HTERT RPE-1 (cell line): ENCODE measurements around the gene ZFHX3.

Experiments used
- in situ Hi-C: fragments of 300-500 bp; cut with MboI; formaldehyde crosslinking; loops from 4 replicates; pipeline ENCODE4 v1.14.3; 2020; ENCODE audit warnings: low sequenced_read_pairs

Gene ZFHX3

DNA sequence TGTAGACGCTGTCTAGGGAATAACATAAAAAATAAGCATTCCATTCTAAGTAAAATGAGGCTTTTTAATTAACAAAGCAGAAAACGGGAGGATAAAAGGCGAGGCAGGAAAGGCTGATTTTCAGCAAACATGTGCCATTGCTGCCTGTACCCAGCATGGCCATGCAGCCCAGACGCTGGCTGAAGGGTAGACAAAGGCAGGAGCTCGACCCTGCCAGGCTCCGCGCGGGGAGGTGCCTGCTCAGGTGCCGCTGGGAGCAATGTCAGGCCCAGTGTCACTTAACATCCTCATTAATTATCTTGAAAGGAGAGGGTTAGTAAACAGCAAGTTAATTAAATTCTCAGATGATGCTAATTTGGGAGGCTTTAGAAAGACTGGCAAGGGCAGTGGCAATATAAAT, 136.0 kb downstream of the ZFHX3 start:
- in situ Hi-C loops, result no loop called here

DNA sequence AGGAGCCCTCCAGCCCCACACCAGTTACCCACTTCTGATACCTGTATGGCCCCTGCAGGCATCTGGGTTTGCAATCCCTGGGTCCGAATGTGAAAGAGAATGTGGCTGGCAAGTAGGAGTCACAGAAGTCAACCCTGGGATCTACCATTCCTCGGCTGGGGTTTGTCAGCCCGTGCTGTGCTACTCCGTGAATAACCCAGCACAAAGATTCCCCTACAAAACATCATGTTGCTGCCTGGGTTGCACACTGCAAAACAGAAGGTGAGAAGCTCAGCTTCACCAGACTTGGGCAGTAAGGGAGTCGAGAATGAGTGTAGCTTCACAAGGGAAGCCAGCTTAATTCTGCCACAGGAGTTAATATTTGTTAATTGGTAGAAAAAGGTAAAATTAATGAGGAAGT, 137.1 kb downstream of the ZFHX3 start:
- in situ Hi-C loops, result no loop called here

DNA sequence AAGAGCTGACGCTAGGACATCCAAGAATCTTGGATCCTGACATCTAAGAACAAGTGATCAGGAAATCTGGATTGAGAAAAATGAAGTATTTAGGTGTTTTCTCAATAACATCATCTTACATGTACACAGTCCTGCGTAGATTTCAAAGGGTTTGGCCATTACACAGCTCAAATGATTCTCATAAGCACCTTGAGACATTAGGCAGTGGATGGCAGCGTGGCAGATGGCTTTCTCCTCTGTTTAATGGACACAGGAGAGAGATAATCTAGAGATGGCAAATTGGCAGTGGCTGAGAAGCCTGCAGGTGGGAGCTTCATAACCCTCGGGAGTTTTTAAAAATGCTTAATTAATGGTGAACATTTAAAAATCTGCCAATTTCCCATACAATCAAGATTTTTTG, 137.5 kb downstream of the ZFHX3 start:
- in situ Hi-C loops, result no loop called here

DNA sequence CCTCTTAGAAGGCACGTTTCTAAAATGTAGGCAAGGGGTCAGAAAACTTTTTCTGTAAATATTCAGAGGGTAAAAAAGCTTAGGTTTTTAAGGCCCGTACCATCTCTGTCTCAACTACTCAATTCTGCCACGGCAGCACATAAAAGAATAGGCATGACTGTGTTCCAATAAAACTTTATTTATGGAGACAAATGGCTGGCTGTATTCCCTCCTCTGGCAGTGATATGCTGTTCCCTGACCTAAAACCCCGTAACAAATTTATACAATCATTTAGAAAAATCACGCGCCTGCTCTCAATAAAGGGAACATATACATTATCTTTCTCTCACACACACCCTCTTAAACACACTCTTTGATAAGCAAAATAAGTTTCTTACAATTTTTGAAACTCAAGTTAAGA, 138.7 kb downstream of the ZFHX3 start:
- in situ Hi-C loops, result no loop called here

DNA sequence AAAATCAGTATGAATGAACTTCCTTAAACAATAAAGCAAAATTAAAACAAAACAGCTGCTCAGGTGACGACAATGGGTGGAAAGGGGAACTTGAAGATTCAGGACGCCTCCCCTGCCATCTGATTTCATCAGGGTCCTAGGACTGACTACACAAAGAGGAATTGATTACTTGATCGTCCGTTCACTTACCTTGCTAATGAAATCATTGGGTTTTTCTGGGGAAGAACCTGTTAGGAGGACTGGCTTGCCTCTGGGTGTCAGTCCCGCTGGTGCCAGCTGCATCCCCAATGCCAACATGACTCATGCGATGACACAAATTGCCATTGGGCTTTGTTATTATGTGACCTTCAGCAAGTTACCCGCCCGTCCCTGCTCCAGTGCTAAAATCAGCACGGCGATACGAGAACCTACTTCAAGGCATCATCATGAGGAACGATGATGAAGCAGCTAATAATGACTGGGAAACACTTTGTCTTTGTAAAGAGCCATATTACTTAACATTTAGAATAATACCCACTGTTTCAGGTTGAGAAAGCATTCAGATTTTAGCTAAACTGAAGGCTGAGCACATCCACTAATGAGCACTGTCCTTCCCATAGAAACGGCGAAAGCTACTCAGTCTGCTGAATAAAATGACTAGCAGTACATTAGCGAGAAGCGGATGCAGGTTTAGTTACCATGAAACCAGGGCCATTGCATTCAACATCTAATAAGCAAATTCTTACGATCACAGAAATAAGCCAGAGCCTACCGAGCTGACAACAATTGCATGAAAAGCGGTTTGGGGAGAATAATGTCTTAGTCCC, 139.4 kb downstream of the ZFHX3 start:
- in situ Hi-C loops, result no loop called here

DNA sequence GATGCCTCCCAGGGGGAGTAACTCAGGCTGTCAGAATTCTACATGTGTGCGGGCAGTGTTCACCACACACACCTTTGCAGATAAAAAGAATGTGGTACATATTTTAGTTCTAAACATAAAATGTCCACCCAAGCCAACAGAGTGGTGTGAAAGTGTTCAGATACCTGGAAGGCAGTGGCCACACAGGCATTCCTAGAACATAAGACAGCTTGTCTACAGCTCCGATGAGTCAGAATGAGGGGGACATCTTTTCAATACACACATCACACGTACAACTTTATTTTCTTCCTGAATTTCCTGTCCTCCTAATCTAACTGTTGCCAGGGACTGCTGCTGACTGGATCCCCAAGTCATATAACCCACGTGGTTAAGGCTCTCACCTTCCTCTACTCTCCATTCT, 142.3 kb downstream of the ZFHX3 start:
- in situ Hi-C loops, result no loop called here

DNA sequence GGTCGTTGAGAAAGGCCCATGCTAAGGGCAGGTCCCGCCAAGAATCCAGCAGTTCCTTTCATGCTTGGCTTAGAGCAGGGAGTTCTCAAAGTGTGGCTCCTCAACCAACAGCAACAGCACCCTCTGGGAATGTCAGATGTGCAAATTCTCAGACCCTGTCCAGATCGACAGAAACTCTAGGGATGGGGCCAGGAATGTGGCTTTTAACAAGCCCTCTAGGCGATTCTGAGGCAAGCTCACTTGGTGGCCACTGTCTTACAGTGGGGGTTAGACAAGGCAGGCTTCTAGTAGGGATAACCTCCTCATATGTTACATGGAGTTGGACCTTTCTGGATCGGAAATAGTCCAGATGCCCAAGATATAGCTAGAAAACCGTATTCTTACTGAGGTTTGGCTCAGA, 144.8 kb downstream of the ZFHX3 start:
- in situ Hi-C loops, result no loop called here

DNA sequence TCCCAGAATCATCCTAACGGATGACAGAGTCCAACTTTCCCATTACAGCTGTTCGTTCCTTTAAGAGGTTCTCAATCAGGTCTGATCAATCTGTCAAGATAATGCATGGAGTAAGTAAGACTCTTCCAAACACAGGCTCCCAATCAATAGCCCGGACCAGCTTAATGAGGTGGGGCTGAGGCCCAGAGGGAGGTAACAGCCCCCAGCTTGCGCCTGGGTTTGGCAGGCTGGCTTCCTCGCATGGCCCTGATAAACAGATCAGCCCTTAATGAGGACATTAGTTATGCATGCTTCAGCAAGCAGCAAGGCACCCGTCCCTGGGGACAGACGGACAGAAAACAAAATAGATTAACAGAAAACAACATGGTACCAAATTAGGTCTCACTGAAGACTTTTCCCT, 145.7 kb downstream of the ZFHX3 start:
- in situ Hi-C loops, result no loop called here

DNA sequence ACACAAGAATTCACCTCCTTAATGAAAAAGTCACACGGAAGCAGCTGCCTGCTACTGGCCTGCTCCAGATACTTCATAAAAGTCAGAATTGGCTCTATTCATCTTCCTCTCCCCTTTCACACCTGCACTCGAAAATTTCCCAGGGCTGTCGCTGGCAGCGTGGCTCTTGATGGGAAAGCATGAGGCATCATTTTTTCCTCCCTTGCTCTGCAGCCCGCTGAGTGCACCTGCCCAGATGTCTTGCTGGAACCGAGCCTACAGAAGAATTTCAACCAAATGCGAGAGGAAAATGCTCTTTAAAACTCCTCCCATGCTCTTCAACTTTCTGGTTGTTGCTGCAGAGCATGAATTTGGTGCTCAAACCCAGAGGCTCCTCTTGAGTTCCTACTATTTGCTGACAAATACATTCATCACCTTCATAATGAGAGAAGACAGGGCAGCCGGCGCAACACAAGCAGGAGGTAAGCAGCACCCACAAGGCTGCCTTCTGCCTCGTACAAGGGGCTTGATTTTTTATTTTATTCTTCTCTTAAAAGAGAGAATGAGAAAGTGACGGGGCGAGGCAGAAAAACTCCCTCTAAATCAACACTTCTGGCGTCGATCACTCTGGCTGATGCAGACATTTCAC, 146.8 kb downstream of the ZFHX3 start:
- in situ Hi-C loops, result no loop called here

DNA sequence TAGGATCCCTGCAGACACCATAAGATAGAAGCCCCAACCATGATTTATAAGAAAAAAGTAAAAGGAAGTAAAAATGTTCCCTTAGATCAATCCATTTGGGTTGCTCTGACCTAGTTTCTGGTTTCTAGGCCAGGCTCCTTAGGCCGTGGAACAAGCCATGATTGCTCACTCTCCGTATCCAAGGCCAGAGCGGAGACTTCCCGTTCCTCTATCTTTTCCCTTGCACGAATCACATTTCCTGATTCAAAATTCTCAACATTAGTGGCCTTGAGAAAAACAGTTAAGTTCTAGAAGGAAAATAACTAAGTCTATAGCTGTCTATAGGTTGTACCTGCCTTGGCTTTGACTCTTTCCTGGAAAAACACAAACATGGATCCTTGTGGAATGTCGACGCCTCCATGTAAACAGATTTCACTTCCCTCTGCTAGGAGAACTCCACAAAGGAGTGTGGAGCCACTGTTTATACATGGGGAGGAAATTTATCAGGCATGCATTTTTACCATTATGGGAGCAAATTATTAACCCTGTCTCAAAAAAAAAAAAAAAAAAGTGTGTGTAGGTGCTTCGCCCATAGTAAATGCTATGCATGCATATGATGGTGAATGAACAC, 149.6 kb downstream of the ZFHX3 start:
- in situ Hi-C loops, result no loop called here

DNA sequence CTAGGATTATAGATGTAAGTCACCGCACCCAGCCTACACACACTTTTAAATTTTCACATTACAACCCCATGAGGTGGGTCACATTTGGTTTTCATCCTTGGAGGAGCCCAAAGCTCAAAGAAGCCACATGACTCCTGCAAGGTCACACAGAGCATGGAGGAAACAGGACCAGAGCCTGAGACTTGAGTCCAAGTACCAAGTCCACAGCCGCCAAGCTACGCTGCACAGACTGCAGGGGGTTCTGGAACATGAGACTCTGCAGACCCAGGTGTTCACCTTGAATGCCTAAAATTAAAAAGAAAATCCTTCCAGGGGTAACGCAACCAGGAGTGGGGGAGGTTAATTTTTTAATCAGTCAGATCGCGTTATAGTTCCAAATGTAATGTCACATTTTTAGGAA, 150.2 kb downstream of the ZFHX3 start:
- in situ Hi-C loops, result no loop called here

DNA sequence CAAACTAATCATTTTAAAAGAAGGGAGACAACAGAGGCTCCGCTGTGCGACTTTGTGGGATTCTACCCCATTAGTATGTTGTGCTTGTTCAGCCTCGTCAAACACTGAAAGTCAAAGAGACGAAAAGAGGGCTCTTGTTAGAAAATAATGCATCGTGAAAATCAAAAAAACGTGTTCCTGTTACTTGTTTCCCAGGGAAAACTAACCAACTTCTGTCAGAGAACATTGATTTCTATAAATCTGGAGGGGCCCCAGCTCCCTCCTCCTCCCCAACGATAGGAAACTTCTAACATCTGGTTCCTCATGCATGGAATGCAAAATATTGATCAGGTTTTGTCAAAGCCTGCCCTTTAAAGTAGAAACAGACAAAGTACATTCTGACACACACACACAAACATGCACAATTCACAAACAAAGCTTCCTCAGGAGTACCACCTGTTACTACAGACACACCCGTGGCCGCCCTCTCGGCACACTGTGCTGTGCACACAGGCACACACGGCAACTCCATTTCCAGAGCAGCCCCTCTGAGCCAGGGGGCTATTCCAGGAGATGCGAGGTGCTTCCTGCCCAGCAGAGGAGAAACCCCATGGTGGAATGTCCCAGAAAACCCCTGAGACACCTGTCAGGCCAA, 151.3 kb downstream of the ZFHX3 start:
- in situ Hi-C loops, result no loop called here

DNA sequence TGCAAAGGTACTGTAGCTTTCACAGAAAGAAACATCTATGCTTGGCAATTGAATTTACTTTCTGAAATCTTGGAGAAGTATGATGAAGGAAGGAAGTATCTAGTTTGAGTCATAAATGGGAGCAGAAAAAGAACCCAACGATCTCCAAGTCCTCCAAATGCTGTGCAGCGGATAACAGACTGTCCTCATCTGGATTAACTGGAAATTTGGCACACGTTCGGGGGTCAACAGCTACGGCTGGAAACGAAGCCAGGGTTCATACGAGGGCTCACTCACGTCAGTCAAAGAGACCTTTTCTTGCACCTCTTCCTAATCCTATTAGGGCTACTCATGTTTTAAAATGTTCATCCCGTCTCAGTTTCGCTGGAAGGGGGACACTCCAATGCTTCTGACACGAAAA, 152.0 kb downstream of the ZFHX3 start:
- in situ Hi-C loops, result no loop called here

DNA sequence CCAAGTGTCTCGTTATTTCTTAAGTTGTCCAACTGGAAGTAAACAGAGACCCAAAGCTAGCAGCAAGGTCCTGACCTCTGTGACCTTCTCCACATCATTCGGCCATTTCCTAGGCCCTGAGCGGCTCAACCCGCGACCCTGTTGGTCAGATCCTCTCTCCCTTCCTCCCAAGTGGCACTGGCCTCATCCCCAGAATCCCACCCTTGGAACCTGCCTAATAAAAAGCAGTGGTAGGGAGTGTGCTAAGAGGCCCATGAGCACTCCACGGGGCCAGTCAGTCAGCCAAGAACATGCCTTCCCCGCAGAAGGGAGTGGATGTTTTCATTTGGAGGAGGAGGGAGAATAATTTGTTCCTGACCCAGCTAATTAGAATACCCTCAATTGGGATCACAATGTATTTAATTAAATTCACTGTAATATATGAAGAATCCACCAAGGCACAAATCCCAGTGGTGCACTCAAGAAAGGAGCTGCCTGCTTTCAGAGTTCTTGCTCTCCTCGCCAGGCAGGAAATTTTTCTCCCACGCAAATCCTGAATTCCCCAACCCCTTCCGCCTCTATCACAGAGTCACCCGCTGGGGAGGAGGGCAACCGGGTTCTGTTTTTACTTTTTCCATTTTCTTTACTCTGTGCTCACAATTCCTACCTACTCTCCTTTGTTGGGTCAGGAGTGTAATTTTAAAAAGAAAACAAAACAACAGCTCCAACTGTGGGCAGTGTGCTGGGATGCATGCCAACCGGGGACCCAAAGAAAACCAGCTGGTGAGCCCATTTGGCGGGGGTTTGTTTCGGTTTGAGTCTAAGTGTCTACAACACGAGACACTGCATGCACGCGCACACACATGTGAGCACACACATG, 153.4 kb downstream of the ZFHX3 start:
- in situ Hi-C loops, result no loop called here

DNA sequence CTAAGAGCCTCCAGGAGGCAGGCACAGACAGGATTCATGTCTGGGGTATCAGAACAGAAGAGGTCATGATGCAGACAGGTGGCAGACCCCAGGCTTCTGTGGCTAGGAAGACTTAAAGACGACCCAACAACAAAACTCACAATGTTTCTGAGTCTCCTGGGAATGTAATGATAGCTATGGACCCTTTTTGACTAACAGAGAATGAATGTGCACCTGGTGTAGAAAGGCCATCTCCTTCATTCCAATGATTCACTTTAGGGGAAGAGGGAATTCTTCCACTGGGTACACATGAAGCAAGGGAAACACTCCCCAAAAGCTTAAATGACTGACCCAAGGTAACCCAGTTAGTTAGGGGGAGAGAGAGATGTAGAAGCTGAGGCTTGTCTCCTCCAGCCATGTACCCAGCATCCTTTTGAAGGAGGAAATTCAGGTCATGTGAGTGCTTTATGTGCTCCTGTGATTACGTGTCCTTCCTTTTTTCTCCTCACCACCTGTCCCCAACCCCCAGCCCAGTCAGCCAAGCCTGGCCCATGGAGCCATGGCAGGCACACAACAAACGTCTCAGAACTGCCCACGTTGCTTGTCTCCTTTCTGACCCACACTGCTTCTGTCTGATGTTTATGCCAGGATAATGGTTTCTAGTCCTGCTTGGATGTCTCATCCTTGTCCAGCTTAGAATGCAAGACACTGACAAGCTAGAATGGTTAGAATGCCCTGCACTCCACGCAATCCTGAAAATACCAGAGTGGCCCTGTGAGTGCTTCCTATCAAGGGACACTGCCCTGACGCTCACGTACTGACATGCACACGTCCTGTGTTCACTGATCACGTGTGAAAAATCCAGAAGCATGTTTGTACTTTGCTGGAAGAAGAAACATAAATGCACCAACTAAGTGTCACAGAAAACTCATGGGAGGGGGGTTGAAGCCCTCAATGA, 156.4 kb downstream of the ZFHX3 start:
- in situ Hi-C loops, result no loop called here

DNA sequence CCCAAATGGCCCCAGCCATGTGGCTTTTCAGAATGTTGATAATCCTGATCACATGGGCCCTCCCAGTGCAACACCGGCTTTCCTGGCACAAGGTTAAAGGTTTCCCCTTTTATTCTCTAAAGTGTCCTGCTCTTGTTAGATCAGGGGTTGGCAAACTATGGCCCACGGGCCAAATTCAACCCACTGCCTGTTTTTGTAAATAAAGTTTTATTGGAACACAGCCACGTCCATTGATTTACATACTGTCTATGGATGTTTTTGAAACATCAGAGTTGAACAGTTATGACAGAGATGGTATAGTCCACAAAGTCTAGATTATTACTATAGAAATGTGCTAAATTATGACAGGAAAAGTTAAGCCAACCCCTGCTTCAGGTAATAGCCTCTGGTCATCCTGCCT, 157.3 kb downstream of the ZFHX3 start:
- in situ Hi-C loops, result no loop called here

DNA sequence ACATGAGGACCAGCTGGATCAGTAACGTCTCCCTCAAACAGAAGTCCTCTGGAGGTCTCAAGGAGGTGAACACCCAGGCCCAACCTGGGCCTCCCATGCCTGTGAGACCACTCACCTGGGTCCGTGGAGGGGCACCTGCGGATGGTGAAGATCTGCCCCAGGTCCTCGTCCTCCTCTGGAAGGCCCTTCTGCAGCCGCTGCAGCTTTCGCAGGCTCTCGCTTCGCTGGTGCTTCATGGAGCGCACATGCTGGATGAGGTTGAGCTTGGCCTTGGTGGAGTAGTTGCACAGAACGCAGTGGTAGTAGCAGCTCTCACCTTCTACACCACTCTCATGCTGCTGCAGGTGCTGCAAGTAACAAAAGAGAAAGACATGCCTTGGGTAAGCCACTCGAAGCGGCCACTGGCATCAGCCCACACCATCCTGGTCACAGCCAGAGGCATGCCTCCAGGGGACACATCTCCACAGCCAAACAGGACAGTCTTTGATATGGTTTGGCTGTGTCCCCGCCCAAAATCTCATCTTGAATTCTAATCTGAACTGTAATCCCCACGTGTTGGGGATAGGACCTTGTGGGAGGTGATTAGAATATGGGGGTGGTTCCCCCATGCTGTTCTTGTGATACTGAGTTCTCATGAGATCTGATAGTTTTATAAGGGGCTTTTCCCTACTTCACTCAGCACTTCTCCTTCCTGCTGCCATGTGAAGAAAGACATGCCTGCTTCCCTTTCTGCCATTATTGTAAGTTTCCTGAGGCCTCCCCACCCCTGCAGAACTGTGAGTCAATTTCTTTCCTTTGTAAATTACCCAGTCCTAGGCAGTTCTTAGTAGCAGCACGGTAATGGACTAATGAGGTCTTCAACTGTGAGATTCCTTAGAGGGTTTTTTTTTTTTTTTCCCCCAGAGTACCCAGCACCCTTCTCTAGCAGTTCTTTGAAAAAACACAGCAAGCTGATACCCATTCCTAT, 158.0 kb downstream of the ZFHX3 start:
- in situ Hi-C loops, result no loop called here

DNA sequence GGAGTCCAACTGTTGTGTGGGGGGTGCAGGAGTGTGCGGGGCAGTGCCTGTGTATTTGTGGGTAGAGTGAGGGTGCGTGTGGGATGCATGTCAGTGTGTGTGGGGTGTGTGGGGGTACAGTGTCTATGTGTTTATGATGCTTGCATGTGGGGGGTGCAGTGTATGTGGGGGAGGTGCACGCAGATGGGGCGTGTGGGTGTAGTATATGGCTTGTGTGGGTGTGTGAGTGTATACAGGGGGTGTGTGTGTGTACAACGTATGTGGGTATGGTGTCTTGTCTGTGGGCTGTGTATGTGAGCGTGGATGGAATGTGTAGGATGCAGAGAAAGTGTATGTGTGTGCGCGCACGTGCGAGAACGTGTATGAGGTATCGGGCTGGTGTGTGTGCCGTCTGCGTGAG, 160.4 kb downstream of the ZFHX3 start:
- in situ Hi-C loops, result no loop called here
